HFF-Myc (cell line): ENCODE measurements around the gene BMPER.

Experiments
- DNase-seq: peaks from one replicate; pipeline ENCODE4 v3.0.0-alpha.2; 2011; ENCODE audit warnings: low read depth; ENCODE audit errors: extremely low read depth
- H3K4me3 ChIP-seq: replicated peaks from 2 replicates; pipeline ENCODE4 v1.5.1; 2011; ENCODE audit warnings: low read depth, mild to moderate bottlenecking, control low read depth, low read length
- TF ChIP-seq, protein P1 (sequence below): IDR thresholded peaks from 2 replicates; pipeline ENCODE4 v1.5.1; 2012; ENCODE audit warnings: mild to moderate bottlenecking, low read depth, low read length, control low read depth; ENCODE audit errors: missing control alignments

The BMPER gene

DNA sequence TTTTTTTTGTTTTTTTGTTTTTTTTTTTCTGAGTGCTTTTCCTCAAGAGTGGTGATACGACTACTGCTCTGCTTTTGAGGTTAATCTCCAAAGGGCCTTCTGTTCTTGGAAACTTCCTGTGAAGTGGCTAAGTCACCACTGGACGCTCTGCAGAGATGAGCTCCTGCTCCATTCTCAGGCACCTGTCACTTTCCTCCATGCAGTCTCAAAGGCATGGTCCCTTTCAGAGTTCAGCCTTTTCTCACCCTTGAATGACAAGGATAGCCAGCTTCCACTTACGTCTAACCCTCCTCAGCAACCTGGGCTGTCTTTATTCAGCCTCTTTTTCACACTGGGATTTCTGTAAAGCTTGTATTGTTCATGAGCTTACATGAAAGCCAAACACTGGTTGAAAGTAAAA is 65.8 kb downstream of the BMPER start:
- no peak for DNase-seq
- TF ChIP-seq, protein P1, sequence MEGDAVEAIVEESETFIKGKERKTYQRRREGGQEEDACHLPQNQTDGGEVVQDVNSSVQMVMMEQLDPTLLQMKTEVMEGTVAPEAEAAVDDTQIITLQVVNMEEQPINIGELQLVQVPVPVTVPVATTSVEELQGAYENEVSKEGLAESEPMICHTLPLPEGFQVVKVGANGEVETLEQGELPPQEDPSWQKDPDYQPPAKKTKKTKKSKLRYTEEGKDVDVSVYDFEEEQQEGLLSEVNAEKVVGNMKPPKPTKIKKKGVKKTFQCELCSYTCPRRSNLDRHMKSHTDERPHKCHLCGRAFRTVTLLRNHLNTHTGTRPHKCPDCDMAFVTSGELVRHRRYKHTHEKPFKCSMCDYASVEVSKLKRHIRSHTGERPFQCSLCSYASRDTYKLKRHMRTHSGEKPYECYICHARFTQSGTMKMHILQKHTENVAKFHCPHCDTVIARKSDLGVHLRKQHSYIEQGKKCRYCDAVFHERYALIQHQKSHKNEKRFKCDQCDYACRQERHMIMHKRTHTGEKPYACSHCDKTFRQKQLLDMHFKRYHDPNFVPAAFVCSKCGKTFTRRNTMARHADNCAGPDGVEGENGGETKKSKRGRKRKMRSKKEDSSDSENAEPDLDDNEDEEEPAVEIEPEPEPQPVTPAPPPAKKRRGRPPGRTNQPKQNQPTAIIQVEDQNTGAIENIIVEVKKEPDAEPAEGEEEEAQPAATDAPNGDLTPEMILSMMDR, result no peak
- no peak overlapping the region for H3K4me3 ChIP-seq

DNA sequence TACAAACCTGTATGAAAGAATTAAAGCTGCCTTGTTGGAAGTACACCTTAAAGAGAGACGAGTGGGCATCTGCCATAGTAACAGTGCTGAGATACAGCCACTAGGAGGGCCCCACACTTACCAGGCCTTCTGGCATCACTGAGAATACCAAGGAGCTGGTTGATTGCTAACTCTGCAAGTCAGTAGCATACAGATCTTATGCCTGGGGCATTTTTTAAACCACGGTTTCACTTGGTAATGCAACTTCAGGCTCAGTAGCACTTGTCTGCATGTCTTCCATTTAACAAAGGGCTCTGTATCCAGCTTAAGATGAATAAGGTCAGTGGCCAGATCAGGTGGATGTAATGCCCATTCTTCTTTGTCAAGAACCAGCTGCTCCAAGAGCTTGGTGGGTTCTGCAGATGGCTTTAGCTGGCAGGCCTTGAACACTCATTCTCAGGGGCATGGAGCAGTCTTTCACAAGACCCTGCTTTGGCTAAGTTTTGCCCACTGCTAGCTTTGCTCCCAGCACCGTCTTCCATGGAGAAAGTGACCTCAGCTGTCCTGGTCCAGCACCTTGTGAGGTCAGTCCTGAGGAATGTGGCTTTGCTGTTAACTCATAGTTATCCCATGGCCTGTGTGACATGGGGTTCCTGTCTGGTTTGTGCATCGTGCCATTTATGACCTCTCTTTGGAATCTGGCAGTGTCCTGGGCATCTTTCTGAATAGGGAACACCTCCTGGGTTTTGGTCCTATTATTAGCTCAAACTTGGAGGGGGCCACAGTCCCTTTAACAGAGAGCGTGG is 68.1 kb downstream of the BMPER start:
- no peak overlapping the region for H3K4me3 ChIP-seq
- TF ChIP-seq, protein P1, result no peak
- no peak for DNase-seq

DNA sequence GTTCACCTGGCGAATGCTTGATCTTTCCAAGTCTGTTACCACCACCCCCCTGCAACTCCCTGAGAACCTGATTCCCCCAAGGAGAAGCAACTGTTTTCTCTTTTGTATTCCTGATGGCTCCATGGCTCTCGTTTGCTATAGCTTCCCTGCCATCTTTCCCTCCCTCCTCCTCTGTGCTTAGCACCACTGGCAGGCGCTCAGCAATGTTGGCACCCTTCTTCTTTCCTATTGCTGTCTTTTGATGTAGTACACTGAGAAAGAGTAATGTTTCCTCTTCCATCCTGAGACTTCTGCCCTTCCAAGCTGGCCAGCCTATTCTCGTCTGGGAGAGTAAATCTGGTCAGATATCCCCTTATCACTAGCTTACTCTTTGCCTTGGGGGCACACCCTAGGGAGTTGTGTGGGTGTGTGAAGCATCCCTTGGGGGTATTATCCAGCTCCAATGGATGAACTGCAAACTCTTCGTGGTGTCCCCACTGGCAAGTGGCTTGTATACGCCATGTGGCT is 74.0 kb downstream of the BMPER start:
- no peak for DNase-seq
- TF ChIP-seq, protein P1, result no peak
- no peak overlapping the region for H3K4me3 ChIP-seq

DNA sequence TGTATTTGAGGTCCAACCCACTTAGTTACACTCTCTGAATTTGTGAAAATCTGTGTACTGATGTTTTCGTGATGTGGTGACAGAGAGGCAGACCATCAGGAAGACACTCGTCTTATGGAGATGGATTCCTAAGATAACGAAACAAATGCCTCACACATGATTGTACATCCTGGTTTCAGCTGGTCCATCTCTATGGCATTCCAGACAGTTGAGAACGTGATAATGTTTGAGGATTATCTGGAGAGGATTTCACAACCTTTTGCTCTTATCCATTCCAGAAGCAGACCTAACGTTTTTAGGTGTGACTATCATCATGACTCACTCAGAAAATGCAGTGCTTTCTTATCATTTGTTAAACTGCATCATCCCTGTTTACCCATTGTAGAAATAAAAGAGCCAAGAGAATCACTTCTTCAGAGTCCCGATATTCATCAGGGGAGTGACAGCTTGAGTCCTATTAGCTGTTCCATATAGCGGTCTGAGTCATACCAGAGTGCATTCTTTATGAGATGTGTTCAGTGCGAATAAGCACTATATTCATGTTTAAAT is 74.5 kb downstream of the BMPER start:
- peak; percentile 63 for DNase-seq
- TF ChIP-seq, protein P1, result no peak

DNA sequence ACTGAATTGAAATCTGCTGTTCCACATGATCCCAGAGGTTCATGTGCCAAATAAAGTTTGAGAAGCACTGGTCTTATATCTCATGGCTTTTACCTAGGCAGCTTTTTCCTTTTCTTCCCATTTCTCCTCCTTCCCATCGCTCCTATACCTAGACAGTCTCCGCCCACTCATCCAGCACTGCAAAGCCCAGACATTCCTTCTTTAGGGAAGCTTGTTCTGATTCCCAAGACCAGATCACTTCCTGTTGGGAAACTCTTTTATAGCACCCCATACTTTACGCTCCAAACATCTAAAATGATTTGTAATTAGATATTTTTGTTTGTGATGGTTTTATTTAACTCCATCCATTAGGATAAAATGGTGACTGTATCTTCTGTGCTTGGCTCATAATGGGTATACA is 75.9 kb downstream of the BMPER start:
- no peak overlapping the region for H3K4me3 ChIP-seq
- DNase-seq, result no peak
- TF ChIP-seq, protein P1, result no peak

More for the DNA sequence above, 74.5 kb downstream of the BMPER start:
- no peak overlapping the region for H3K4me3 ChIP-seq

DNA sequence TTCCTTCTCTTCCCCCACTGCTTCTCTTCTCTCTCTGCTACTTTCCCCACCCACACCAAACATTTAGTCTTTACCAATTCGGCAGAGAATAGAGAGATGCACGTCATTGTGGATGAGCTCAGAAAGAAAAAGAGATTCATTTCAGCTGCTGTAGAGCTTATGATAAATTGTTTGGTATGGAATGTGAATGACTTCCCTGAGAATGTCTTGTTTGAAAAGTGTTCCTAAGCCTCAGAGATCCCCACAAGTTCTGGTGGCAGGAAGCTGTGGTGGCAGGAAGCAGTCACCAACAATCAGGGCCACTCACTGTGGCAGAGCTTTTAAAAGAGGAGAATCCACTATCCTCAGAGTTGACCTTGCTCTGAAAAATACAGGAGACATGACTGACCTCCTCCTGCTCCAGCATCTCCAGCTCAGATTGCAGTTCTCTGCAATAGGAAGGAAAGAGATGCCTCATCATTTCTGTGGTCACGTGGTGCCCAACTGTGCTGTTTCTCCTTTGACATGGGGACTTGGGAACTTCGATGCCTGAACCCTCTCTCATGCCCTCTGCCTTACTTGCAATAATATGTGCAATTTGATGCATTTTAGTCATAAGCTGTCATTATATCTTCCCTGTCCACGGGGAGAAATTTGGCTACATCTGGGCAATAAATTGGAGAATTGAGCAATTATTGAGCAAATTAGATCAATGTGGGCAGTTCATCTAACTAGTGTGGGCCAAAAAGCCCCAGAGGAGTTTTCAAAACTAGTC is 76.5 kb downstream of the BMPER start:
- DNase-seq, result no peak
- no peak overlapping the region for H3K4me3 ChIP-seq
- TF ChIP-seq, protein P1, result no peak
